Transverse colon (tissue), 4 donors: ENCODE data around the gene GRIN2A. TPM values are rescaled to one million over a fixed set of nuclear protein-coding genes. Genes with fewer than 3 reads are reported as not detected.
"Not testable (repeated sequence)": the region's sequence is repeated elsewhere in the genome, so short reads cannot be mapped to it uniquely, and the experiment has no call there.

Experiments used
- DNase-seq: peaks from one replicate; pipeline ENCODE4 v3.0.0-alpha.2; 2019
- H3K27ac ChIP-seq, 4 donors: fragments of 200-600 bp; sonication (generic); 2 replicates each; pipeline ENCODE4 v1.5.1; 2016 to 2018; ENCODE audit warnings: inconsistent platforms in 4 of 4
- H3K27me3 ChIP-seq: fragments of 200-600 bp; sonication (generic); 2 replicates; pipeline ENCODE4 v1.5.1; 2017; ENCODE audit warnings: inconsistent platforms
- H3K36me3 ChIP-seq, 4 donors: fragments of 200-600 bp; sonication (generic); 2 replicates each; pipeline ENCODE4 v1.5.1; 2017 to 2019; ENCODE audit warnings: inconsistent platforms in 4 of 4
- H3K4me1 ChIP-seq, 4 donors: fragments of 200-600 bp; sonication (generic); 2 replicates each; pipeline ENCODE4 v1.5.1; 2017 to 2020; ENCODE audit warnings: inconsistent platforms in 4 of 4
- H3K4me3 ChIP-seq, 4 donors: fragments of 200-600 bp; sonication (generic); 1 replicate in 1 of 4; 2 replicates in 3 of 4; pipeline versions ENCODE4 v1.5.1 to v1.6.1; 2017 to 2019; ENCODE audit warnings: inconsistent platforms in 4 of 4
- H3K9me3 ChIP-seq, 2 donors: fragments of 200-600 bp; sonication (generic); 2 replicates each; pipeline ENCODE4 v1.5.1; 2017 to 2019; ENCODE audit warnings: inconsistent platforms in 2 of 2
- EP300 ChIP-seq: sonication (generic); formaldehyde crosslinking; IDR thresholded peaks from one replicate; pipeline ENCODE4 v1.6.1; 2017; ENCODE audit warnings: antibody characterized with exemption, low read depth
- POLR2A ChIP-seq: fragments of 450-650 bp; IDR thresholded peaks from one replicate; pipeline ENCODE4 v1.6.1; 2016; ENCODE audit warnings: antibody characterized with exemption, mild to moderate bottlenecking, moderate library complexity
- POLR2AphosphoS5 ChIP-seq, 3 donors: sonication (generic); formaldehyde crosslinking; IDR thresholded peaks; one replicate each; pipeline ENCODE4 v1.6.1; 2016; ENCODE audit warnings: antibody characterized with exemption in 3 of 3
- WGBS, 2 donors: methylation state at CpG; one replicate each; pipeline ENCODE4 v1.1.5; 2018; ENCODE audit warnings: low coverage in 1 of 2; 5-methylcytosine and 5-hydroxymethylcytosine counted together
- in situ Hi-C, 4 donors: fragments of 200-750 bp; cut with MboI; loops; one replicate each; pipeline versions ENCODE4 v1.15.0 to v1.15.1; 2017; ENCODE audit warnings: low sequenced_read_pairs in 3 of 4, low pct_ligation_motif_present in 1 of 4, low pct_unique_long_range_greater_than_20kb in 1 of 4
- intact Hi-C: fragments of 100-400 bp; cut with DNase I; formaldehyde crosslinking; loops from one replicate; pipeline ENCODE4 v1.15.1; 2023; ENCODE audit warnings: low total_unique reads
- total RNA-seq, 4 donors: library from RNA; depleted of rRNA; stranded (reverse); fragments of >200 nt; gene quantifications; one replicate each; pipeline ENCODE4 v1.1.0, GENCODE V29; 2016
- TF ChIP-seq, protein P1 (sequence below), 5 experiments: fragments of 200-600 bp in 3 of 5; fragments of 450-650 bp in 2 of 5; sonication (generic) in 3 of 5; IDR thresholded peaks; 1 replicate in 2 of 5; 2 replicates in 3 of 5; pipeline ENCODE4 v1.5.1; 2016 to 2017; ENCODE audit warnings: antibody characterized with exemption in 5 of 5, inconsistent platforms in 3 of 5, mild to moderate bottlenecking in 2 of 5, moderate library complexity in 1 of 5

Gene GRIN2A
- total RNA-seq, 4 donors from 2014 or later, result 0.14 to 0.37 (median 0.18) TPM

DNA sequence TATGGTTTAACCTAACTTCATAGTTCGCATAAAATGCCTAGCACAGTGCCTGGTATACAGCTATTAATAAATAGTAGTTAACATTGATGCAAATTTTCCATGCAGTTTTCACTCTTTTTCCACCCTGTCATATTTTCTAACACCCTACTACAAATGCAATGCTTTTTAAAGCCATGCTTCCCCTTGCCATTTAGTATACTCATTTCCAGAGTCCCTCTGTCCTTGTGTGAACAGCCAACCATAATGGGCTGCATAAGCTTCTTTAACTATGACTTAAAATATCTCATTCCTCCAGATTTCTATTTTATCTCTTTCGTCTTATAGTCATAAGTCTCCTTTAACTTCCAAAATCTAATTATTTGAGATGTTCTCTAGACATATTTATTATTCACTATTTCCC, 284.1 kb downstream of the GRIN2A start:
- no peak overlapping the region for H3K4me3 ChIP-seq
- H3K9me3 ChIP-seq, result no peaks in the 10 kb centered on the region
- no peaks in the 10 kb centered on the region for H3K4me1 ChIP-seq
- in situ Hi-C loops (no loop called here), intact Hi-C loops (no loop called here)
- no peaks in the 10 kb centered on the region for H3K36me3 ChIP-seq
- no peak for DNase-seq
- WGBS, 2 donors, result 83 to 89% methylated on average over 2 of the region's 2 CpGs
- no peak overlapping the region for H3K27ac ChIP-seq
- H3K27me3 ChIP-seq, result no peaks in the 10 kb centered on the region
- no peak for TF ChIP-seq EP300
- TF ChIP-seq POLR2AphosphoS5 (IDR thresholded peaks at IDR 0.05), result no peak
- TF ChIP-seq POLR2A, result no peak
- TF ChIP-seq, protein P1, sequence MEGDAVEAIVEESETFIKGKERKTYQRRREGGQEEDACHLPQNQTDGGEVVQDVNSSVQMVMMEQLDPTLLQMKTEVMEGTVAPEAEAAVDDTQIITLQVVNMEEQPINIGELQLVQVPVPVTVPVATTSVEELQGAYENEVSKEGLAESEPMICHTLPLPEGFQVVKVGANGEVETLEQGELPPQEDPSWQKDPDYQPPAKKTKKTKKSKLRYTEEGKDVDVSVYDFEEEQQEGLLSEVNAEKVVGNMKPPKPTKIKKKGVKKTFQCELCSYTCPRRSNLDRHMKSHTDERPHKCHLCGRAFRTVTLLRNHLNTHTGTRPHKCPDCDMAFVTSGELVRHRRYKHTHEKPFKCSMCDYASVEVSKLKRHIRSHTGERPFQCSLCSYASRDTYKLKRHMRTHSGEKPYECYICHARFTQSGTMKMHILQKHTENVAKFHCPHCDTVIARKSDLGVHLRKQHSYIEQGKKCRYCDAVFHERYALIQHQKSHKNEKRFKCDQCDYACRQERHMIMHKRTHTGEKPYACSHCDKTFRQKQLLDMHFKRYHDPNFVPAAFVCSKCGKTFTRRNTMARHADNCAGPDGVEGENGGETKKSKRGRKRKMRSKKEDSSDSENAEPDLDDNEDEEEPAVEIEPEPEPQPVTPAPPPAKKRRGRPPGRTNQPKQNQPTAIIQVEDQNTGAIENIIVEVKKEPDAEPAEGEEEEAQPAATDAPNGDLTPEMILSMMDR (IDR thresholded peaks at IDR 0.05), result no peak

DNA sequence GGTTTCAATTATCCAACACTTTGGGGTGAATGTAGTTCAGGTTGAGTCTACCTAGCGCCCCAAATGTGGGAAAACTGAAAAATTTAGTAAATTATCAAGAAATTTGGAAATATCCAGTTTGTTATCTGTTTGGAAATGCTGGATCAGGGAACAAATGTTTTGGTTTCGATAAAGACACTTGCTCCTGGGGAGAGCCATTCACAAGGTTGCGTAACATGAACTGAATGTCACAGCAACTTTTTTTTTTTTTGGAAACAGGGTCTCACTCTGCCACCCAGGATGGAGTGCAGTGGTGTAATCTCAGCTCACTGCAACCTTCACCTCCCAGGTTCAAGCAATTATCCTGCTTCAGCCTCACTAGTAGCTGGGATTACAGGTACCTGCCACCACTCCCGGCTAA, 286.4 kb downstream of the GRIN2A start:
- Histone ChIP-seq H3K27ac (no peak overlapping the region), H3K36me3 (no peaks in the 10 kb centered on the region), H3K9me3 (no peaks in the 10 kb centered on the region), H3K27me3 (no peaks in the 10 kb centered on the region), H3K4me3 (no peak overlapping the region), H3K4me1 (no peaks in the 10 kb centered on the region)
- 62 to 73% methylated on average over 3 to 4 of the region's 4 CpGs for WGBS, 2 donors
- DNase-seq, result no peak
- in situ Hi-C loops (no loop called here), intact Hi-C loops (no loop called here)
- TF ChIP-seq, protein P1 (IDR thresholded peaks at IDR 0.05), result no peak
- TF ChIP-seq POLR2AphosphoS5 (IDR thresholded peaks at IDR 0.05) (no peak), POLR2A (no peak), EP300 (no peak)

DNA sequence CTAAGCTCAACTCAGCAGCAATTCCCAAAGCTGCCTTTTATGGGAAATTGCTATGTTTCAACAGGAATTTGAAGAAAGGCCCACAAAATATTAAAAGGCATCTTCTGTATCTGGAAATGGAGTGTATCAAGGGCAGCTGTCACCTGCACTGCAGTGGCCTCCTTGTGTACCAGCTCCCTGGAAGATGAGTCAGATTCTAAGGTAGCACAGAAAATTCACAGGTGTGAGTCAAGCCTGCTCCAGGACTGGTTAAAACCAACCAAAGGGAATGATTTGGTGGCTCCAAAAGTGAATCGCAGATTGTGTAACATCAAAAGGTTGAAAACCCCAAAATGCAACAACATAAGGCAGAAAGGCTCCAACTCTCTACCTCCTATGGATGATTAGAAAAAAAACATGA, 296.4 kb downstream of the GRIN2A start:
- 88 to 100% methylated on average over 1 of the region's 1 CpG for WGBS, 2 donors
- in situ Hi-C loops, result no loop called here

DNA sequence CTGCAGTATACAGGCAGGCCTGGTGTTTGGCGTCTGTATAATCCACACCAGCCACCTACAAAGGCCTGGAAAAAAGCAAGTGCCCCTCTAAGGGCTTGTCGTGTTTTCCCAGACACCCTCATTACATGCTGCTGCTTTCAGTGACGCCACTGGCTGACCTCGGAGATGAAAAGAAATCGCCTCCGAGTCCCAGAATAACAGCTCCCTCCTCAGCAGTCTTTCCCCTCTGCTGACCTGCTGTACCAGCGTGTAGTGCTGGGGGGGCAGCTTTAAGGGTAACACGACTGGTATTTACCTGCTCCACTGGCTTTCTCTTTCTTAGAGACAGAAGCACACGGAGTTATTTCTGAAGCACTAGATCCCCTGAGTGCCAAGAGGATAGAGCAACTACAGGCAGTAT, 296.8 kb downstream of the GRIN2A start:
- DNase-seq, result no peak
- Histone ChIP-seq H3K4me3 (no peak overlapping the region), H3K27me3 (no peaks in the 10 kb centered on the region), H3K27ac (no peak overlapping the region), H3K36me3 (no peaks in the 10 kb centered on the region), H3K9me3 (no peaks in the 10 kb centered on the region), H3K4me1 (no peaks in the 10 kb centered on the region)
- intact Hi-C loops, result no loop called here
- WGBS, 2 donors, result 30% methylated on average over 9 of the region's 9 CpGs; no CpG with 5 or more reads in 1 of the 2 donors
- in situ Hi-C loops, result no loop called here
- TF ChIP-seq EP300 (no peak), POLR2AphosphoS5 (IDR thresholded peaks at IDR 0.05) (no peak), POLR2A (no peak)
- TF ChIP-seq, protein P1 (IDR thresholded peaks at IDR 0.05), result no peak

More for the DNA sequence above, 296.4 kb downstream of the GRIN2A start:
- Histone ChIP-seq H3K4me3 (no peak overlapping the region), H3K27ac (no peak overlapping the region), H3K9me3 (no peaks in the 10 kb centered on the region), H3K36me3 (no peaks in the 10 kb centered on the region), H3K27me3 (no peaks in the 10 kb centered on the region), H3K4me1 (no peaks in the 10 kb centered on the region)
- no peak for DNase-seq
- intact Hi-C loops, result no loop called here
- no peak for TF ChIP-seq EP300
- TF ChIP-seq POLR2AphosphoS5 (IDR thresholded peaks at IDR 0.05), result no peak
- TF ChIP-seq POLR2A, result no peak
- TF ChIP-seq, protein P1 (IDR thresholded peaks at IDR 0.05), result no peak

DNA sequence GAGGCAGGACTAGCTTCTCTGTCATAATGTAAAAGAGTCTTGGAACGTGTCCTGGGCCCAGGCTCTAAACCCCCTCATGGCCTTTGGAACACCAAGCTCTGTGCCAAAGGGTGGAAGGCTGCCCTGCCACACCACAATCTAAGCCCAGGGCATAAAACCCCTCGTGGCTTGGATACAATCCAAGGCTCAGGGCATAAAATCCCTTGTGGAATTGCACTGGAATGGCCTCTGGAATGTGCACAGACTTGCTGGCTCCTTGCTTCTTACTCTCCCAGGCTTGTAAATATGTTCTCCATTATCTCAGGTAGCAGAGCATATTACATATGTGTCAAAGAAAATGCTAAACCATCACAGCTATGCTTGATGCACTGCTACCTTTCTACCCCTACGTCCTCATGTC, 306.2 kb downstream of the GRIN2A start:
- 0 to 44% methylated on average over 1 to 3 of the region's 3 CpGs for whole genome bisulfite sequencing, 2 donors
- in situ Hi-C loops, DNase-seq, H3K27ac ChIP-seq, H3K36me3 ChIP-seq, H3K9me3 ChIP-seq, H3K4me1 ChIP-seq, intact Hi-C loops, H3K27me3 ChIP-seq, H3K4me3 ChIP-seq: not testable (repeated sequence)
